GM19372 (cell line): Measurements from ENCODE around the gene NDUFS2.

ENCODE experiments used
- ATAC-seq: cut with Tn5 transposase; IDR thresholded peaks from one replicate; pipeline ENCODE4 v1.9.1; 2021; ENCODE audit warnings: mild to moderate bottlenecking, low read depth, moderate library complexity; ENCODE audit not compliant: unreplicated experiment

Gene NDUFS2

GRCh38 chr1:161171696-161172095, 30.5 kb upstream of the NDUFS2 start:
- ATAC-seq: no peak

GRCh38 chr1:161172349-161172748, 29.8 kb upstream of the NDUFS2 start:
- ATAC-seq: no peak

- no peak for ATAC-seq
Observed at GRCh38 chr1:161172776-161173376, 29.3 kb upstream of the NDUFS2 start.

- ATAC-seq: no peak
Observed at GRCh38 chr1:161173711-161174110, 28.5 kb upstream of the NDUFS2 start.

- ATAC-seq: no peak
Observed at GRCh38 chr1:161174911-161175310, 27.3 kb upstream of the NDUFS2 start.

GRCh38 chr1:161175771-161176453, 26.3 kb upstream of the NDUFS2 start:
- ATAC-seq: no peak

GRCh38 chr1:161176468-161177111, 25.6 kb upstream of the NDUFS2 start:
- ATAC-seq: no peak

- peak; percentile 69 for ATAC-seq
Observed at GRCh38 chr1:161177112-161177935, 24.8 kb upstream of the NDUFS2 start, which contains the start of gene B4GALT3. TSS of gene B4GALT3 (minus strand) at chr1:161177507. CDS start at chr1:161176060, 1,447 bp downstream.

- no peak for ATAC-seq
Observed at GRCh38 chr1:161177936-161178244, 24.3 kb upstream of the NDUFS2 start.

GRCh38 chr1:161179698-161180097, 22.5 kb upstream of the NDUFS2 start:
- ATAC-seq: no peak

- no peak for ATAC-seq
Observed at GRCh38 chr1:161180639-161181038, 21.5 kb upstream of the NDUFS2 start.

GRCh38 chr1:161182214-161182613, 20.0 kb upstream of the NDUFS2 start:
- peak; percentile 47 for ATAC-seq

GRCh38 chr1:161185282-161185682, 16.9 kb upstream of the NDUFS2 start:
- ATAC-seq: peak; percentile 67

- ATAC-seq: peak; percentile 19
Observed at GRCh38 chr1:161185732-161186311, 16.3 kb upstream of the NDUFS2 start.

GRCh38 chr1:161187311-161187710, 14.9 kb upstream of the NDUFS2 start:
- ATAC-seq: no peak

GRCh38 chr1:161188381-161188780, 13.8 kb upstream of the NDUFS2 start:
- no peak for ATAC-seq

GRCh38 chr1:161189036-161189435, 13.1 kb upstream of the NDUFS2 start:
- ATAC-seq: no peak

GRCh38 chr1:161190962-161191521, 11.1 kb upstream of the NDUFS2 start:
- no peak for ATAC-seq

GRCh38 chr1:161191971-161192370, 10.2 kb upstream of the NDUFS2 start:
- ATAC-seq: no peak
